GM18870 (cell line): ENCODE results near the gene CECR2.
"Not testable (repeated sequence)": the region's sequence is repeated elsewhere in the genome, so short reads cannot be mapped to it uniquely, and the experiment has no call there.

ENCODE experiments used
- ATAC-seq: cut with Tn5 transposase; IDR thresholded peaks from one replicate; pipeline ENCODE4 v1.9.1; 2021; ENCODE audit warnings: moderate library complexity; ENCODE audit not compliant: unreplicated experiment

CECR2 gene

DNA sequence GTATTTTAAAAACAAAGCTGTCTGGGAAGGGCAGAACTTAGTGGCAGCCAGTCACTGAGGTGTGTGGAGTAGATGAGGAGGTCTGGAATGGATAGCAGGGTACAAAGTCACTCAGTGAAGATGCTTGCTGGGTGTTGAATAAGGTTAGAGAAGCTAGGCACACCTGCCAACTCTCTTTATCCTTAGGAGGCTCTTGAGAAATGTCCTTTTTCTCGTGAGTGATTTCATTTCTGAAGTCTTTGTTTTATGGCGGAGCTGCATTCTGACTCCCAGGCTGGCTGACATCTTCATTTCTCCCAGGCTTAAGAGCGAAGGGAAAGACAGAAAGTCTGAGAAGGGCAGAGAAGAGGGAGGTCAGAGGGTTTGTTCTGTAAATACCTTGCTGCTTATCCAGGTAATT, 31.0 kb downstream of the CECR2 start:
- no peak for ATAC-seq

GRCh38 chr22:17401728-17402127, 32.5 kb downstream of the CECR2 start:
- ATAC-seq = no peak

DNA sequence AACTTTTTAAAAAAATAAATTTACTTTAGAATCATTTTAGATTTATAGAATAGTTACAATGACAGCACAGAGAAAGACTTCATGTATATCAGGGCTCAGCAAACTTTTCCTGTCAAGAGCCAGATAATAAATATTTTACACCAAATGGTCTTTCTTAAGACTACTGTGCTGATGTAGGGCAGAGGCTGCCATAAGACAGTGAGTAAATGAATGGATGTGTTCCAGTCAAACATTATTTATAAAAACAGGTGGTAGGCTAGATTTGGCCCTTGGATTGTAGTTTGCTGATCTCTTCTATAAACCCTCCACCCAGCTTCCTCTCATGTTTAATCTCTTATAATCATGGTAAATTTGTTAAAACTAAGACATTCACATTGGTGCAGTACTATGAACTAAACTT, 33.0 kb downstream of the CECR2 start:
- no peak for ATAC-seq

GRCh38 chr22:17403906-17404305, 34.6 kb downstream of the CECR2 start:
- no peak for ATAC-seq

DNA sequence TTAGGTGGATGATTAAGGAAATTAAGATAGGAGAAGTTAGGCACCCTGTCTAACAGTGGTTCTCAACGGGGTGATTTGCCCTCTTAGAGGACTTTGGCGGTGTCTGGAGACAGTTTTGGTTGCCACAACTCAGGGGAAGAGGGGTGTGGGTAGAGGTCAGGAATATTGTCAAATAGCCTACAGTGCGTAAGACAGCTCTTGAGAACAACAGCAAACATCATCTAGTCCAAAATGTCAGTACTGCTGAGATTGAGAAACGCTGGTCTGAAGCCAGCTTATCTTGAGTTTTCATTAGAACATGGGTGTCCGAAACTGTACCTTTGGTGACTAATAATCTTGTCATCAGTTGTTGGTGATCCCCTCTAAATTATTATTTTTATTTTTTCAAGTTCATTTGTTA, 38.4 kb downstream of the CECR2 start:
- ATAC-seq = no peak

GRCh38 chr22:17410576-17410975, 41.3 kb downstream of the CECR2 start:
- no peak for ATAC-seq

DNA sequence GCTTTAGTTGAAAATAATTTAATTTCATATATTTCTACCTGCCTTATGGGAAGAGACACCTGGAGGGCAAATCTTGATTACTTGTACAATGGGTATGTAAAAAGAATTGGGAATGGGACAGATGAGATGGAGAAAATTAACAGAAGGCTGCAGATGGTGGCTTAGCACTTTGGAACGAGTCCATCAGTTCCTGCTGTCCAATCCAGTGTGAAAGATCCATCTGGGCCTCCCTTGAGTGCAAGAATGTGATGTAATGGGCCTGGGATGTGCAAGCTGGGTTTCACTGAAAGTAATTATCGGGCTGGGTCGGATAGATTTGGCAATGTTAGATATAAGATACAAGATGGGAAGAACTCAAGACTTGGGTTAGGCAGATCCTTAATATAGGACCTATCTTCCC, 42.0 kb downstream of the CECR2 start:
- ATAC-seq = no peak

DNA sequence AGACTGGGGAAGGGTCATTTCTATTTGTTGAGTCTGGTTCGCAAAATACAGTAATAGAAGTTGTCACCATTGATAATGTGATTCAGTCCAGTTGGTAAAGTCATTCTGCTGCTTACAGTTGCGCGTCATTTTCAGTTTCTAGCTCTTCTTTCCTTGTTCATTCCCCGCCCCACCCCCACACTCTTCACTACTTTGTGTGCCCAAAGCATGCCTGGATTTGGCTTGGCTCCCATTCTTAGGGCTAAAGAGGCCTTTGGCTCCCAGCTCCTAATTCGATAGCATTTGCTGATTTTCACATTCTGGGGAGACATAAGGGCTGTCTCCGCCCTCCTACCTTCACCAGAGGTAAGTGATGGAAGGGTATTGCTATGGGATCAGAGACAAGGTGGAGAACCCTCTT, 43.0 kb downstream of the CECR2 start:
- no peak for ATAC-seq

DNA sequence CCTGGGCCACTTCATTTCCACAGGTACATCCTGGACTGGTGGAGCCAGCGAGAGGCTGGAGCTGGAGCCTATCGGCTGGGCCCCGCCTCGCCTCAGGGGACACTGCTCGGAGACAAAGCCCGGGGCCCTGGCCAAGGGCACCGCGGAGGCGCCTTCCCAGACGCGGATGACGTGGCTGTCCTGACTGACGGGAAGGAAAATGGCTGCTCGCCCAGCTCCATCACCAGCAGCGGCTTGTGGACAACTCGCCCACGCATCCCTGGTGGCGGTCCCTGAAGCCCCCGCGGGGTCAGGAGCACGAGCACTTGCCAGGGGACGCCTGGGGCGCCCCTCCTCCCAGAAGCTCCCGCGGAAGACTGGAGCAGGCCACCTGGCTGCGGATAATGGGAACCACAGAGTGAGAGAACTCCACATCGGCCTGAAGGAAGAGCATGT, 49.6 kb downstream of the CECR2 start:
- no peak for ATAC-seq

DNA sequence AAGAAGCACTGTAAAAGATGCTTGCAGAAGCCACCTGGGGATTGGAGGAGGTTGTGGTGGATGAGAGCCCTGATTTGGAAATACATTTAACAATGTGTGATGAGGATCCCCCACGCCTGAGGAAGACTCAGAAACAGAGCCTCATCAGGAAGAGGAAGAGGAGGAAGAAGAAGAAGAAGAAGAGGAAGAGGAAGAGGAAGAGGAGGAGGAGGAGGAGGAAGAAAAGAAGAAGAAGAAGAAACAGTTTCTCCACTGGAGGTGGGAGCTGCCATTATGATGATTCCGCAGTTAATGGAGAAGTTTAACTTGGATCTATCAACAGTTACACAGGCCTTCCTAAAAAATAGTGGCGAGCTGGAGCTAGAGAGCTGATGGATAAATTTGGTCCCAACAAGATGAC, 50.1 kb downstream of the CECR2 start:
- no peak for ATAC-seq

GRCh38 chr22:17422736-17423343, 53.6 kb downstream of the CECR2 start:
- no peak for ATAC-seq

DNA sequence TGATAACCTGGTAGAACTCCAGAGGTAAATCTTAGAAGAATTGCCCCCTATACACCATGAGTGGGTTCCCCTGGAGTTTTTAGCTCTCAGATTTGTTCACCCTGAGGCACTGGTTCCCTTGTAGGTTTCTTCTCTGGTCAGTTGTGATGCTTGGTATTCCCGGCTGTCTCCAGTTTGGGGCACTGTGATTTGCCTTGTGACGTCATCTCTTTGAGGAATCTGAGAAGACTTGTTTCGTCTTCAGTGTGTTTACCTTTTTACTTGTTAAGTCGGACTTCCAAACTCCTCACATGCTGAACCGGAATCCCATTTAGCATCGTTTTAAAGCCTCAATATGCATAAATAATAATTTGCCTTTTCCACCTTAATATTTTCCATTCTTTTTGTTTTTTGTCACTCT, 54.4 kb downstream of the CECR2 start:
- ATAC-seq = no peak

GRCh38 chr22:17427528-17427927, 58.3 kb downstream of the CECR2 start:
- ATAC-seq = not testable (repeated sequence)

GRCh38 chr22:17429516-17429915, 60.3 kb downstream of the CECR2 start:
- ATAC-seq = no peak

DNA sequence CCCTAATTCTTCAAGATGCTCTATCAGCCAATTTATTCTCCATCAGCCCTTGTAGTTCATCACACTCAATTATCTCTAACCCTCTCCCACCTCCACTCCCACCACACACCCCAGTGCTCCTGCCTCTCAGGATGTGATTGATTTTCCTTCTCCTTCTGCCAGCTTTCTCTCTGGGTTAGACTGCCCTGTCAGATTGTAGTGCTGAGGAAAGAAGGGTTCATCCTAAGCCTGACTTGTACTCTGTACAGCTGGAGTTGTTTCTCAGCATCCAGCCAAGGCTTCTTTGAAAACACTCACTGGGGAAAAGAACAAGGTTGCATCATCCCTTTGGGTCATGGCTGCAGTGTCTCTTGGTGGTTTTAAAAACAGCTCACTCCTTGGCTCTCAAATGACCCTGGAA, 61.2 kb downstream of the CECR2 start:
- ATAC-seq = no peak

DNA sequence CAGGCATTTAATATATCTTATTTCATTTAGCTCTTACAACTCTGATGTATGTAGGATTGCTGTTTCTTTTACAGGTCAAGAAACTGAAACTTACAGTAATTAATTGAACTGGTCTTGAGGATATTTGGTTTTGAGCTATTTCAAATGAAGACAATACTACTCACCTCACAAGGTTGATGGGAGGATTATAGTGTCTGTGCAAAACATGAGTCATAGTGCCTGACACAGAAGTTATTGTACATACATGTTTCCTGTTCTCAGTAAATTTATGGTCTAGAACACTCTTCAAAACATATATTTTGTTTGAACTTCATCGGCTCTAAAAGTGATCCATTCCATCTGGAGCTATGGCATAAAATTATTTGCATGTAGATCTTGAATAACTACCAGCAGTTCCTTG, 61.9 kb downstream of the CECR2 start:
- ATAC-seq = no peak

DNA sequence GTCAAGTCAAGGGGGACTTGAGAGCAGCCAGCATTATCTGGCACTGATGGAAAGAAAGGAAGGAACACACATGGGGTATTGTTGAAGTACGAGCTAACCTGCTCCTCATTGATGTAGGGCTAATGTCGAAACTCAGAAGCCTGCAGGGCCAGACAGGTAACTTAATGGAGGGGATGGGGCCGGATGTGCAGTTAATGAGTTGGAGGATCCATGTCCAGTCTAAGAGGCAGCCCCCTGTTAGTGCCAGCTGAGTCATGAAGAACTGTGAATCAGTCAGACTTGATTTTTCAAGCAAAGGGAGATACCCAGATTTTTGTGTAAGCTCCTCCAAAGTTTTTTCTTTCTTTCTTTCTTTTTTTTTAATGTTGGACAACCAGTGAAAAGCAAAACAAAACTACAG, 65.6 kb downstream of the CECR2 start:
- no peak for ATAC-seq

DNA sequence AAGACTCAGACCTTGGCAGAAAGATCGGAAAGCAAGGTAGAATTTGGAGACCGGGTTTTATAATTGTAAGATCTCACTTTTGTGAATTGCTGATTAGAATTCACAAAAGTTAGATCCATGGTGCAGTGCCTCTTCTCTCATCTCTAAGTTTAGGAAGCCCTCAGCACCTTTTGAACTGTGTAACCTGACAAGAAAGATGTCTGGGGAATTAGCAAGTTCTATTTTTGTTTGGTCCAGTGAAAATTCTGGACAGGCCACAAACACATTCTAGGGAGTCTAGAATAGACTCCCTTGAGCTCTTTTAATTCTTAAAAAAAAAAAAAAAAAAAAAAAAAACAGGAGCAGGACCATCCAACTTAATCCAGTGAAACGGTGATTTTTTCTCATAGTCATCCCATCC, 66.1 kb downstream of the CECR2 start:
- ATAC-seq = no peak

DNA sequence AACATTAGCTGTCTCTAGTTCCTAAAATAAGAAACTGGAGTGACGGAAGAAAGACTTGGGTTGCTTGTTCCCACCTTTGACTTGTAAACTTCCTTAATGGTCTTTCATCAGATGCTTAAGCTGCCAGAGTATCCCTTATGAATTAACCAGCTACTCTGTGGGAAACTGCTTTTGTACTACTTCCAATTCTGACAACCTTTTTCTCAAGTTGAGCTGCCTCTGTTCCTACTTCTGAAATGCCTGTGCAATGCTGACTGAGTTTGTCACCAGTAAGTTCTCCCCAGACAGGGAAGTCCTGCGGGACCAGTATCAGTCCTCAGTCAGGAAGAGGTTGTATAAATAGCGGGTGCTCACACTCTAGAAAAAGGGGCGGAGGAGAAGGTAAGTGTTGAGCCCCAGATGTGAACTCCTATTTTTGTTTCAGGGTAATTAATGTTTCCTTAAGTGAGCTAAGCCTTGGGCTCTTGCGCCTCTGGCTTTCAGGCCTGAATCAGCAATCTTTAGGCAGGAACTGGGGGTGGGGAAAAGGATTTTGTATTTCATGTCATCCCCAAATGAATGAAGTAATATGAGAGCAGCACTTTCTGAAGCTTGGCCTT, 67.2 kb downstream of the CECR2 start:
- peak; percentile 50 for ATAC-seq

DNA sequence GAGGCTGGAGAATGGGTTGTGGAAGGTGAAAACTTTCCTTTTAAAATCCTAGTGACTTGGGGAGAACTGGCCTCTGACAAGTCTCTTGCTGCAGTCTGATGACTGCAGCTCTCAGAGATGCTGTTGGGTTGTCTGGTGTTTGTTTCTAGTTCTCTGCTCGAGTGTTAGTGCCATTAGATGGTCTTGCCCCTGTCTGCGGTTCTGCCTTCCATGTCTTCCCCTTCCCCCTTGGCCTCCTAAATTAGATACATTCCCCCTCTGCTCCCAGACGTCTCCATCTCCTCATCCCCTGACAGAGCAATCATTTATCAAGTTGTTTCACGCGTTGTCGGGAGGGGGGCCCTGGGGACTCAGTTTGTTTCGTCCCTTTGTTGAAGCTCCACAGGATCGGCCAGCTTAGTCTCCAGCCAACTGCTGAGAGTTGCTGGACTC, 67.7 kb downstream of the CECR2 start:
- no peak for ATAC-seq

DNA sequence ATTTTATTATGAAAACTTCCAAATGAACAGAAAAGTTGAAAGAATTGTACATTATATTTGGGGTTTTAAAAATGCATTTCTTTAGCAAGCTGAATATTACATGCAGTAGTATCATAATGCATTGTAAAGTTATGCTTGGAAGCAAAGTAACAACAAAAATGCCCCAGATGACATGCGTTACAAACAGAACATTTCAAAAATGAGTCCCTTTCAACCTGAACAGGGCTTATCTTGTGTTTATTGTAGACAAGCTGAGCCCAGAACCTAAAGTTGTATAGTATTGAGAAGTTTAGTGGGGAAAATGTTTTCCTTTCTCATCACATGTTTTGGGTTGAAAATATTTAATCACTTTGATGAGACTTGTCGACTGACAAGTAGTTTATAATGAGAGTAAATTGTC, 68.8 kb downstream of the CECR2 start:
- ATAC-seq = no peak

DNA sequence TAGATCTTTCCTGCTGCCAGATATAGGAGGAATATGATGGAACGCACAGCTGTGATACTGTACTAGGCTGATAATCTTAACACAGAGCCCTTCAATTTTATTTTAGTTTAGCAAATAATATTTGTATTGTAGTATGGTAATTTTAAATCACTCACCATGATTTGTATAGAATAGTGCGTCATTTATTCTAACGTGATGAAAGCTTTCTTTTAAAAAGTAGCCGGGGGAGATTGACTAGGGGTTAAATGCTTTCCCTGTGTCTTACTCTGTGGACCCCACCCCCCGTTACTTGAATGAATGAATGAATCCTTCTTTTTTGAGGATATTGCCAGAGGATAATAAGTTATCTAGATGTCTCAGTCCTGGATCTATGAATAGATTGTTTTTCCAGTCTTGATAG, 72.1 kb downstream of the CECR2 start:
- ATAC-seq = no peak
